Sigmoid colon (tissue), 7 donors: ENCODE measurements around the gene NUCB1. TPM values are rescaled to one million over a fixed set of nuclear protein-coding genes. Genes with fewer than 3 reads are reported as not detected.
"Not testable (repeated sequence)": the region's sequence is repeated elsewhere in the genome, so short reads cannot be mapped to it uniquely, and the experiment has no call there.

ENCODE experiments used
- DNase-seq: peaks from one replicate; pipeline ENCODE4 v3.0.0-alpha.2; 2019
- H3K27ac ChIP-seq, 4 donors: fragments of 200-600 bp; sonication (generic); one replicate each; pipeline ENCODE4 v1.5.1; 2016 to 2019; ENCODE audit warnings: mild to moderate bottlenecking in 1 of 4
- H3K27me3 ChIP-seq, 3 donors: fragments of 200-600 bp; sonication (generic); one replicate each; pipeline ENCODE4 v1.5.1; 2019; ENCODE audit warnings: mild to moderate bottlenecking in 1 of 3
- H3K36me3 ChIP-seq, 4 donors: fragments of 200-600 bp; sonication (generic); one replicate each; pipeline ENCODE4 v1.5.1; 2016 to 2019
- H3K4me1 ChIP-seq, 4 donors: fragments of 200-600 bp; sonication (generic); one replicate each; pipeline ENCODE4 v1.5.1; 2017 to 2019
- H3K4me3 ChIP-seq, 4 donors: fragments of 200-600 bp; sonication (generic); one replicate each; pipeline ENCODE4 v1.5.1; 2017 to 2019; ENCODE audit warnings: mild to moderate bottlenecking in 2 of 4, moderate library complexity in 1 of 4
- H3K9me3 ChIP-seq, 4 donors: fragments of 200-600 bp in 3 of 4; sonication (generic) in 3 of 4; one replicate each; pipeline versions ENCODE4 v1.5.1 to v1.6.1; 2013 to 2019
- EP300 ChIP-seq, 4 donors: sonication (generic); formaldehyde crosslinking; IDR thresholded peaks; one replicate each; pipeline ENCODE4 v1.6.1; 2017; ENCODE audit warnings: antibody characterized with exemption in 4 of 4
- POLR2A ChIP-seq, 2 donors: fragments of 450-650 bp; IDR thresholded peaks; one replicate each; pipeline ENCODE4 v1.6.1; 2016; ENCODE audit warnings: antibody characterized with exemption in 2 of 2, mild to moderate bottlenecking in 2 of 2, moderate library complexity in 2 of 2
- POLR2AphosphoS5 ChIP-seq, 4 donors: sonication (generic); formaldehyde crosslinking; IDR thresholded peaks; one replicate each; pipeline ENCODE4 v1.6.1; 2017; ENCODE audit warnings: antibody characterized with exemption in 4 of 4
- WGBS, 2 donors: extraction: QIAGEN DNeasy Blood & Tissue Kit; methylation state at CpG; one replicate each; pipeline ENCODE4 v1.1.7; 2013; 5-methylcytosine and 5-hydroxymethylcytosine counted together
- intact Hi-C: fragments of 100-400 bp; cut with DNase I; formaldehyde crosslinking; loops from one replicate; pipeline ENCODE4 v1.15.1; 2023
- polyA plus RNA-seq, 3 donors: library from polyadenylated mRNA; stranded (reverse); fragments of 200-250 nt; gene quantifications; one replicate each; pipeline ENCODE4 v1.2.3, GENCODE V29; 2013
- total RNA-seq, 4 donors: library from RNA; depleted of rRNA; stranded (reverse); fragments of >200 nt; gene quantifications; one replicate each; pipeline ENCODE4 v1.1.0, GENCODE V29; 2016
- TF ChIP-seq, protein P1 (sequence below), 4 experiments: fragments of 450-650 bp in 3 of 4; fragments of 200-600 bp in 1 of 4; IDR thresholded peaks; one replicate each; pipeline ENCODE4 v1.5.1; 2016 to 2019; ENCODE audit warnings: antibody characterized with exemption in 4 of 4, mild to moderate bottlenecking in 3 of 4, moderate library complexity in 2 of 4
- donor health status: healthy with polysubstance abuse.
- donor health status: Bipolar disorder and iron deficiency.
- donor health status: healthy.

The NUCB1 gene
- total and polyA plus RNA-seq, 7 donors: 43.0 to 303 (median 174) TPM

DNA sequence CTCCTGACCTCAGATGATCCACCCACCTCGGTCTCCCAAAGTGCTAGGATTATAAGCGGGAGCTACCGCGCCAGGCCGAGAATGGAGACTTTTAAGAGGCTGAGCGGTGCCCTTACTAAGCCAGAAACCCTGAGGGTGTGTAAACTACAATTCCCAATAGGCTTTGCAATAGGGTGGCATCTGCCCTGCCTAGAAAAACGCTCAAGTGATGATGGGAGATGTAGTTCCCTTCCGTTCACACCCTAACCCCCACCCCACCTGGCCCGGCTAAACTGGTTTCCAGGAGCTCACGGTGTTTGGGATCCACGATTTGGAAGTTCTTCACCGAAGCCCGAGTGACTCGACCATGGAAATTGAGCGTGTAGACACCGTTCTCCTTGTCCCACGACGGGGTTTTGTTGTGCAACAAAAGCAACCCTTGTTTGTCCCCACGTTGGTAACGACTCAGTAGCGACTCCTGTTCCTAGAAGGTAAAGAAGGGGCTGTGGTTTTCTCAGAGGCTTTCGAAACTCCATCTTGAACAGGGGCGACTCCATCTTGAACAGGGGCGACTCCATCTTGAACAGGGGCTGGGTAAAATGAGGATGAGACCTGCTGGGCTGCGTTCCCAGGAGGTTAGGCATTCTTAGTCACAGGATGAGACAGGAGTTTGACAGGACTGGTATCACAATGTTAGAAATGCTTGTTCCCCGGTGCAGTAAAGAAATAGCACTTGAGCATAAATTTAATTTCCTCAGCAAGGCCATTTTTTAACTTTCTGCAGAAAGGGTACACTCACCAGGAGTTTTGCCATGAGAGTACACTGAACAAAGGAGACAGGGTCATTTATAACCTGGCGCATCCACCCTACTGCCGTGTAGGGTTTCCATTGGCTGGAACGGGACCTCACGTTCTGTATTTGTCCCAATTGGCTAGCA lies 18.1 kb upstream of the NUCB1 start:
- 88 to 90% methylated on average over 30 of the region's 30 CpGs for WGBS, 2 donors
- Histone ChIP-seq H3K27me3 (no peaks in the 10 kb centered on the region), H3K27ac (peak overlapping the region in 1 of 4 donors; percentile 17), H3K4me3 (no peak overlapping the region), H3K36me3 (peaks cover 0 to 11% (median 0%) of the 10 kb centered on the region in 4 donors), H3K4me1 (peaks cover 0 to 6% (median under 1%) of the 10 kb centered on the region in 4 donors), H3K9me3 (no peaks in the 10 kb centered on the region)
- no peak for DNase-seq
- TF ChIP-seq POLR2AphosphoS5 (IDR thresholded peaks at IDR 0.05) (no peak), EP300 (IDR thresholded peaks at IDR 0.05) (no peak), POLR2A (IDR thresholded peaks at IDR 0.05) (no peak)
- TF ChIP-seq, protein P1, sequence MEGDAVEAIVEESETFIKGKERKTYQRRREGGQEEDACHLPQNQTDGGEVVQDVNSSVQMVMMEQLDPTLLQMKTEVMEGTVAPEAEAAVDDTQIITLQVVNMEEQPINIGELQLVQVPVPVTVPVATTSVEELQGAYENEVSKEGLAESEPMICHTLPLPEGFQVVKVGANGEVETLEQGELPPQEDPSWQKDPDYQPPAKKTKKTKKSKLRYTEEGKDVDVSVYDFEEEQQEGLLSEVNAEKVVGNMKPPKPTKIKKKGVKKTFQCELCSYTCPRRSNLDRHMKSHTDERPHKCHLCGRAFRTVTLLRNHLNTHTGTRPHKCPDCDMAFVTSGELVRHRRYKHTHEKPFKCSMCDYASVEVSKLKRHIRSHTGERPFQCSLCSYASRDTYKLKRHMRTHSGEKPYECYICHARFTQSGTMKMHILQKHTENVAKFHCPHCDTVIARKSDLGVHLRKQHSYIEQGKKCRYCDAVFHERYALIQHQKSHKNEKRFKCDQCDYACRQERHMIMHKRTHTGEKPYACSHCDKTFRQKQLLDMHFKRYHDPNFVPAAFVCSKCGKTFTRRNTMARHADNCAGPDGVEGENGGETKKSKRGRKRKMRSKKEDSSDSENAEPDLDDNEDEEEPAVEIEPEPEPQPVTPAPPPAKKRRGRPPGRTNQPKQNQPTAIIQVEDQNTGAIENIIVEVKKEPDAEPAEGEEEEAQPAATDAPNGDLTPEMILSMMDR (IDR thresholded peaks at IDR 0.05): no peak
- intact Hi-C loops: no loop called here

DNA sequence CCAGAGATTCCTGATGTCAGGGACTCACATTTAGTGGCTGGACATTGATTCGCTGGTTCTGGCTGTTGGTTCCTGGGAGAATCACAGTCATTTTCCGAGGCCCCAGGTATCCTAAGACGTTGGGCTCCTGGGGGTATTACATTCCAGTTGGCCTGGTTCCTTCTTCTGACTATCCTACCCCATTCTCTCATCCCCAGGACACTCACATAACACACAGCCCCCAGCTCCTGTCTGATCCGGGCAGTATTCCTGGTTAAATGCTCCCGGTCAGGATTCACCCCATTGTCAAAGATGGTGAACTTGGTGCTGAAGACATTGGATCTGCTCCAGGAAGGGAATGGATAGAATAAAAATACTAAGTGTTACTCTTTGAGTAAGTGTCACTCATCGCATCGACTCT lies 16.4 kb upstream of the NUCB1 start:
- intact Hi-C loops: no loop called here
- no peak overlapping the region for H3K4me3 ChIP-seq
- WGBS, 2 donors: 94 to 96% methylated on average over 7 of the region's 7 CpGs

DNA sequence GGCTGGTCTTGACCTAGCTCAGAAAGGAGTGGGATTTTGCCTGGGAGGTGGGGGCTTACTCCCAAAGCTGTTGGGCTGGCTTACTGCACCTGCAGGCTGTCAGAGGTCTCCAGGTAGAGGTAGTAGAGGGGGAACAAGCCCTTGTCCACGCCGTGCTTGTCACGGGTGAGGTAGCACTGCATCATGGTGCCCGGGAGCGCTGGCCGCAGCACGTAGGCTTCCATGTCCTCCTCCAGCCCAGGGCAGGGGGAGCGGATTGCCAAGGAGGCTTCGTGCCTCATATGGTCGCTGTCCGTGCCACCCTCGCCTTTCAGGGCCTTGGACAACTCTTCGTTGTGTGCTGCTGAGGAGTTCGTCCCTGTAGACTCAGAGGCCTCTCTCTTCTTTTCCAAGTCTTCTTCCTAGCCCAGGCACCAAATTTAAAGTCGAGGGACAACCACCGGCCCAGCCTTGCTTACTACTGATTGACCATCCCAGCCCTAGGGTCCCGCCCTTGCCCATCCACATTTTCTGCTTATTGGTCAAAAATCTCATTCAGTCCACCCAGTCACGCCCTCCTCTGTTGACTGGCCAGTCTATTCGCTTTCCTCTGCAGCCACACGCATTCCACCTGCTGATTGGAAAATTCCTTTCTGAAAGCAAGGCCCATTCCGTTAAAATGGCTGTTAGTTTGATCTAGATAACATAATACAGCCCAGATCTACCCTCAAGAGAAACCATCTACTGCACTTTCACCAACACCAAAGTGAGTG lies 12.1 kb upstream of the NUCB1 start:
- intact Hi-C loops: no loop called here
- no peak for DNase-seq

More for the DNA sequence above, 16.4 kb upstream of the NUCB1 start:
- H3K27me3 ChIP-seq: no peaks in the 10 kb centered on the region
- H3K36me3 ChIP-seq: peaks cover 0 to 4% (median 0%) of the 10 kb centered on the region in 4 donors
- no peaks in the 10 kb centered on the region for H3K9me3 ChIP-seq
- H3K4me1 ChIP-seq: no peaks in the 10 kb centered on the region
- DNase-seq: no peak
- no peak overlapping the region for H3K27ac ChIP-seq
- TF ChIP-seq POLR2AphosphoS5 (IDR thresholded peaks at IDR 0.05) (no peak), POLR2A (IDR thresholded peaks at IDR 0.05) (no peak), EP300 (IDR thresholded peaks at IDR 0.05) (no peak)
- TF ChIP-seq, protein P1 (IDR thresholded peaks at IDR 0.05): no peak

DNA sequence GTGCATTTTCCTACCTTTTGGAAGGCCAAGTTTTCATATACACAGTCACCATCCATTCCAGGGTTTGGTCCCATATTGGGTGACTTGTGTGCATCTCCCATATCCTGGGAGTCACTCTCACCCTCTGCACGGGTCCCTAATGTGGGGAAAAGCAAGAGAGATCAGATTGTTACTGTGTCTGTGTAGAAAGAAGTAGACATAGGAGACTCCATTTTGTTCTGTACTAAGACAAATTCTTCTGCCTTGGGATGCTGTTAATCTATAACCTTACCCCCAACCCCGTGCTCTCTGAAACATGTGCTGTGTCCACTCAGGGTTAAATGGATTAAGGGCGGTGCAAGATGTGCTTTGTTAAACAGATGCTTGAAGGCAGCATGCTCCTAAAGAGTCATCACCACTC lies 10.6 kb upstream of the NUCB1 start:
- H3K27ac ChIP-seq, DNase-seq, H3K27me3 ChIP-seq, H3K4me1 ChIP-seq, H3K4me3 ChIP-seq, intact Hi-C loops, H3K36me3 ChIP-seq, H3K9me3 ChIP-seq: not testable (repeated sequence)
- 59 to 89% methylated on average over 2 of the region's 3 CpGs for WGBS, 2 donors

More for the DNA sequence above, 12.1 kb upstream of the NUCB1 start:
- H3K27me3 ChIP-seq: no peaks in the 10 kb centered on the region
- H3K9me3 ChIP-seq: no peaks in the 10 kb centered on the region
- no peak overlapping the region for H3K27ac ChIP-seq
- WGBS, 2 donors: 93 to 96% methylated on average over 21 of the region's 21 CpGs
- TF ChIP-seq POLR2AphosphoS5 (IDR thresholded peaks at IDR 0.05): no peak
- TF ChIP-seq EP300 (IDR thresholded peaks at IDR 0.05): no peak
- TF ChIP-seq, protein P1 (IDR thresholded peaks at IDR 0.05): no peak
- TF ChIP-seq POLR2A (IDR thresholded peaks at IDR 0.05): no peak
- no peaks in the 10 kb centered on the region for H3K4me1 ChIP-seq
- H3K4me3 ChIP-seq: no peak overlapping the region
- H3K36me3 ChIP-seq: no peaks in the 10 kb centered on the region

DNA sequence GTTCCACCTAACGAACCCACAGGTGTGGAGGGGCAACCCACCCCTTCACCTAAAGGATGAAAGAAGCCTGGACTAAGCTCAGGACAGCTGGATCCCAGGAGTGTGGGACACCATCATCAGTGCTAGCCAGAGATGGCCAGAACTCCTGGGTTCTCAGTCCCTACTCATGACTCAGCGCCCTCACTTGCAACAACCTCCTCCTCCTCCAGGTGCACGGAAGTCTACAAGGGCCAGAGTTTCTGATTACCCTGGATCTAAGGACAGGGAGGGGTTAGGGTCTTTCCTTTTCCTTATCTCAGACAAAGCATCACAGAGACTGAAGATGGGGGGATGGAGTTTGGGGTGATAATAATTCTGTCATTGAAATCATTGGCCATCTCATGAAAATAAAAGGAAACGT lies 9.6 kb upstream of the NUCB1 start:
- H3K4me3 ChIP-seq: no peak overlapping the region
- H3K4me1 ChIP-seq: peaks cover 0 to 3% (median under 1%) of the 10 kb centered on the region in 4 donors
- H3K27ac ChIP-seq: no peak overlapping the region
- TF ChIP-seq POLR2A (IDR thresholded peaks at IDR 0.05) (no peak), POLR2AphosphoS5 (IDR thresholded peaks at IDR 0.05) (no peak), EP300 (IDR thresholded peaks at IDR 0.05) (no peak)
- TF ChIP-seq, protein P1 (IDR thresholded peaks at IDR 0.05): no peak
- intact Hi-C loops: no loop called here
- 59 to 90% methylated on average over 4 of the region's 4 CpGs for WGBS, 2 donors
- DNase-seq: no peak
- no peaks in the 10 kb centered on the region for H3K9me3 ChIP-seq
- H3K27me3 ChIP-seq: no peaks in the 10 kb centered on the region
- no peaks in the 10 kb centered on the region for H3K36me3 ChIP-seq
